Measurements from ENCODE around the gene RBM38.
"Not testable (repeated sequence)": the region's sequence is repeated elsewhere in the genome, so short reads cannot be mapped to it uniquely, and the experiment has no call there.

RBM38 gene

GRCh38 chr20:57390604-57391438 is at the start of gene RBM38:
TSS of gene RBM38 (plus strand) at chr20:57391396. CDS start at chr20:57391582, 186 bp downstream.
- in situ Hi-C loops (cut with MboI; ENCODE audit: low sequenced_read_pairs) = no loop called here

- in situ Hi-C loops (cut with MboI; ENCODE audit: low sequenced_read_pairs) = no loop called here
Observed at GRCh38 chr20:57341663-57342062, 49.5 kb upstream of the RBM38 start.

- in situ Hi-C loops (cut with MboI; ENCODE audit: low sequenced_read_pairs) = no loop called here
Observed at GRCh38 chr20:57342829-57343228, 48.4 kb upstream of the RBM38 start.

GRCh38 chr20:57346477-57346876 is 44.7 kb upstream of the RBM38 start:
- in situ Hi-C loops (cut with MboI; ENCODE audit: low sequenced_read_pairs) = no loop called here

GRCh38 chr20:57347393-57347792 is 43.8 kb upstream of the RBM38 start:
- in situ Hi-C loops (cut with MboI; ENCODE audit: low sequenced_read_pairs) = no loop called here

- in situ Hi-C loops (cut with MboI; ENCODE audit: low sequenced_read_pairs) = not testable (repeated sequence)
Observed at GRCh38 chr20:57348200-57348921, 42.8 kb upstream of the RBM38 start.

- in situ Hi-C loops (cut with MboI; ENCODE audit: low sequenced_read_pairs) = not testable (repeated sequence)
Observed at GRCh38 chr20:57348922-57349574, 42.1 kb upstream of the RBM38 start.

GRCh38 chr20:57350081-57350710 is 41.0 kb upstream of the RBM38 start:
- in situ Hi-C loops (cut with MboI; ENCODE audit: low sequenced_read_pairs) = no loop called here

- in situ Hi-C loops (cut with MboI; ENCODE audit: low sequenced_read_pairs) = not testable (repeated sequence)
Observed at GRCh38 chr20:57350726-57351041, 40.5 kb upstream of the RBM38 start.

- in situ Hi-C loops (cut with MboI; ENCODE audit: low sequenced_read_pairs) = no loop called here
Observed at GRCh38 chr20:57351042-57351783, 40.0 kb upstream of the RBM38 start, which contains the start of gene RAE1. TSS of gene RAE1 (plus strand) at chr20:57351255. CDS start at chr20:57354039, 2,784 bp downstream.

- in situ Hi-C loops (cut with MboI; ENCODE audit: low sequenced_read_pairs) = no loop called here
Observed at GRCh38 chr20:57352305-57352704, 38.9 kb upstream of the RBM38 start.

GRCh38 chr20:57353351-57353750 is 37.8 kb upstream of the RBM38 start:
- in situ Hi-C loops (cut with MboI; ENCODE audit: low sequenced_read_pairs) = no loop called here

GRCh38 chr20:57361517-57361916 is 29.7 kb upstream of the RBM38 start:
- in situ Hi-C loops (cut with MboI; ENCODE audit: low sequenced_read_pairs) = no loop called here

GRCh38 chr20:57364451-57364850 is 26.7 kb upstream of the RBM38 start:
- in situ Hi-C loops (cut with MboI; ENCODE audit: low sequenced_read_pairs) = no loop called here

GRCh38 chr20:57369596-57369995 is 21.6 kb upstream of the RBM38 start:
- in situ Hi-C loops (cut with MboI; ENCODE audit: low sequenced_read_pairs) = no loop called here

- in situ Hi-C loops (cut with MboI; ENCODE audit: low sequenced_read_pairs) = no loop called here
Observed at GRCh38 chr20:57370316-57370715, 20.9 kb upstream of the RBM38 start.

- in situ Hi-C loops (cut with MboI; ENCODE audit: low sequenced_read_pairs) = no loop called here
Observed at GRCh38 chr20:57371363-57371762, 19.8 kb upstream of the RBM38 start.

GRCh38 chr20:57372157-57372556 is 19.0 kb upstream of the RBM38 start:
- in situ Hi-C loops (cut with MboI; ENCODE audit: low sequenced_read_pairs) = no loop called here

- in situ Hi-C loops (cut with MboI; ENCODE audit: low sequenced_read_pairs) = no loop called here
Observed at GRCh38 chr20:57372581-57373350, 18.4 kb upstream of the RBM38 start.
